Esophagus muscularis mucosa (tissue), 3 donors: Measurements from ENCODE around the gene ADA.

Experiments
- POLR2A ChIP-seq: fragments of 450-650 bp; IDR thresholded peaks from one replicate; pipeline ENCODE4 v1.6.1; 2017; ENCODE audit warnings: antibody characterized with exemption, moderate library complexity, mild to moderate bottlenecking, low read depth
- POLR2AphosphoS5 ChIP-seq, 2 donors: sonication (generic); formaldehyde crosslinking; IDR thresholded peaks; one replicate each; pipeline ENCODE4 v1.6.1; 2017; ENCODE audit warnings: antibody characterized with exemption in 2 of 2
- TF ChIP-seq, protein P1 (sequence below), 3 experiments: fragments of 200-600 bp in 2 of 3; fragments of 450-650 bp in 1 of 3; sonication (generic) in 2 of 3; IDR thresholded peaks; one replicate each; pipeline ENCODE4 v1.5.1; 2017 to 2019; ENCODE audit warnings: antibody characterized with exemption in 3 of 3, mild to moderate bottlenecking in 2 of 3, moderate library complexity in 1 of 3

DNA sequence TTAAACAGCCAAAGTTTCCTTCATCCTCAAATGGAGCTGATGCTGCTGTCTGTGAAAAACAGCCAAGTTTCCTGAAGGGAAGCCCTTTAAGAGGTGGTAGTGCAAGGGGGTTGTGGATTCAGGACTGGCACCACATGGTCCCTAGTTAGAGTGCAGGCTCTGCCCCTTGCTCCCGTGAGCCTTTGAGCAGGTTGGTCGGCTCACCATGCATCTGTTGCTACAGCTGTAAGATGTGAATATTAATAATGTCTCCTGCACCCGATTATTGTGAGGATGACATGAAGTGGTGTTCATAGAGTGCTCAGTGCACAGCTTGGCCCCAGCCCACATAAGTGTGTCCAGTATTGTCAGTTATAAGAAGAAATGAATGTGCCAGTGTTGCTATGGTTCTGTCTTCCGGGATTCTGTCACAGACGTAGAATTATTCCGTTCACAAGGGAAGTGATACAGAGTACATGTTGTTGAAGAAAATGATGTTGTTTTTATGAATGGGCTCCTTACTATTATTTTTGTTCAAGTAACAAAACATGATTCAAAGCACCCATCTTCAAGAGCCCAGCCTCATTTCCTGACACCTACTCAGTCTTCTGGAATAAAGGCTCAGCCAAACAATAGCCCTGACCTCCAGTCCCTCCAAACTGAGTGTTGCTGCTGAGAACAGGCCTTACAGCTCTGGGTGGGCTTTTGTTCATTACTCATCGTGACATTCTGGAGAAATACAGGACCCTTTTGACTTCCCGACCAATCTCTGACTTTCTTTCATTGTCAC, 72.0 kb downstream of the ADA start:
- TF ChIP-seq, protein P1, sequence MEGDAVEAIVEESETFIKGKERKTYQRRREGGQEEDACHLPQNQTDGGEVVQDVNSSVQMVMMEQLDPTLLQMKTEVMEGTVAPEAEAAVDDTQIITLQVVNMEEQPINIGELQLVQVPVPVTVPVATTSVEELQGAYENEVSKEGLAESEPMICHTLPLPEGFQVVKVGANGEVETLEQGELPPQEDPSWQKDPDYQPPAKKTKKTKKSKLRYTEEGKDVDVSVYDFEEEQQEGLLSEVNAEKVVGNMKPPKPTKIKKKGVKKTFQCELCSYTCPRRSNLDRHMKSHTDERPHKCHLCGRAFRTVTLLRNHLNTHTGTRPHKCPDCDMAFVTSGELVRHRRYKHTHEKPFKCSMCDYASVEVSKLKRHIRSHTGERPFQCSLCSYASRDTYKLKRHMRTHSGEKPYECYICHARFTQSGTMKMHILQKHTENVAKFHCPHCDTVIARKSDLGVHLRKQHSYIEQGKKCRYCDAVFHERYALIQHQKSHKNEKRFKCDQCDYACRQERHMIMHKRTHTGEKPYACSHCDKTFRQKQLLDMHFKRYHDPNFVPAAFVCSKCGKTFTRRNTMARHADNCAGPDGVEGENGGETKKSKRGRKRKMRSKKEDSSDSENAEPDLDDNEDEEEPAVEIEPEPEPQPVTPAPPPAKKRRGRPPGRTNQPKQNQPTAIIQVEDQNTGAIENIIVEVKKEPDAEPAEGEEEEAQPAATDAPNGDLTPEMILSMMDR (IDR thresholded peaks at IDR 0.05) = no peak
- no peak for TF ChIP-seq POLR2A
- TF ChIP-seq POLR2AphosphoS5 (IDR thresholded peaks at IDR 0.05) = no peak
